A673 (cell line): ENCODE data around the gene MGA. TPM values are rescaled to one million over a fixed set of nuclear protein-coding genes. Genes with fewer than 3 reads are reported as not detected.

Experiments
- BruUV-seq: library from RNA; stranded (reverse); fragments of 400-500 nt; replicated peaks from 2 replicates; lab custom pipeline; 2021; lab: Mats Ljungman, UMichigan
- CTCF ChIA-PET: fragments of 300-600 bp; sonication (Branson Sonifier 250); formaldehyde crosslinking; loops from one replicate; lab custom pipeline; 2022; ENCODE audit warnings: antibody characterized with exemption; lab: Charles Lee
- POLR2A ChIA-PET: fragments of 300-600 bp; sonication (Branson Sonifier 250); formaldehyde crosslinking; loops from one replicate; lab custom pipeline; 2022; ENCODE audit warnings: antibody characterized with exemption; ENCODE audit not compliant: low non-redundant PET; lab: Charles Lee
- DNase-seq: peaks from one replicate; pipeline ENCODE4 v3.0.0-alpha.2; 2015; ENCODE audit warnings: low spot score
- H3K27ac ChIP-seq: fragments of 200-600 bp; sonication (generic); 2 replicates; pipeline ENCODE4 v1.5.1; 2016; ENCODE audit warnings: mixed run types, low read depth, mild to moderate bottlenecking, mixed read lengths, antibody characterized with exemption, low read length; ENCODE audit not compliant: poor library complexity, severe bottlenecking
- H3K27me3 ChIP-seq: fragments of 200-600 bp; sonication (generic); replicated peaks from 2 replicates; pipeline ENCODE4 v1.6.1; 2017; ENCODE audit warnings: mixed run types, low read depth, mild to moderate bottlenecking, mixed read lengths, antibody characterized with exemption, low read length; ENCODE audit not compliant: insufficient read depth, poor library complexity
- H3K36me3 ChIP-seq: fragments of 200-600 bp; sonication (generic); 2 replicates; pipeline ENCODE4 v1.6.1; 2016; ENCODE audit warnings: mixed run types, mild to moderate bottlenecking, mixed read lengths, antibody characterized with exemption, low read length; ENCODE audit not compliant: insufficient read depth, poor library complexity, severe bottlenecking
- H3K4me1 ChIP-seq: fragments of 200-600 bp; sonication (generic); 2 replicates; pipeline ENCODE4 v1.6.1; 2017; ENCODE audit warnings: mixed run types, mild to moderate bottlenecking, mixed read lengths, antibody characterized with exemption, low read length; ENCODE audit not compliant: insufficient read depth, poor library complexity, severe bottlenecking
- H3K4me3 ChIP-seq: fragments of 200-600 bp; sonication (generic); 2 replicates; pipeline ENCODE4 v1.5.1; 2016; ENCODE audit warnings: low read depth, mixed run types, mild to moderate bottlenecking, mixed read lengths, low read length; ENCODE audit not compliant: poor library complexity, severe bottlenecking
- H3K9me3 ChIP-seq: fragments of 200-600 bp; sonication (generic); 2 replicates; pipeline ENCODE4 v1.6.1; 2016; ENCODE audit warnings: mixed run types, low read depth, mild to moderate bottlenecking, mixed read lengths, antibody characterized with exemption, low read length; ENCODE audit not compliant: poor library complexity, severe bottlenecking
- EZH2 ChIP-seq: fragments of 200-600 bp; sonication (generic); IDR thresholded peaks from 2 replicates; pipeline ENCODE4 v1.6.1; 2017; ENCODE audit warnings: borderline replicate concordance, low read depth, mild to moderate bottlenecking, mixed read lengths, antibody characterized with exemption, low read length; ENCODE audit not compliant: poor library complexity, severe bottlenecking
- intact Hi-C: fragments of 100-400 bp; cut with micrococcal nuclease; formaldehyde crosslinking; loops from one replicate; pipeline ENCODE4 v1.10.0; 2022; ENCODE audit not compliant: unreplicated experiment
- total RNA-seq: library from RNA; stranded (reverse); gene quantifications from 2 replicates; pipeline ENCODE4 v1.2.3, GENCODE V29; 2021
- TF ChIP-seq, protein P1 (sequence below): fragments of 300-800, 200-600 bp; sonication (generic); conservative IDR thresholded peaks from 2 replicates; pipeline ENCODE4 v1.5.1; 2017; ENCODE audit warnings: low read depth, mild to moderate bottlenecking, antibody characterized with exemption, low read length, moderate library complexity, mixed read lengths

The MGA gene
- total RNA-seq, 1 experiment from 2014 or later = 49.3 TPM

GRCh38 chr15:41797201-41797944 lies 137.2 kb downstream of the MGA start:
- CTCF ChIA-PET = interaction anchor here (0.7 kb wide), 1 partner anchor 331 kb away, joined by 4 read pairs; no protein-coding TSS in a partner anchor

GRCh38 chr15:41798607-41799487 lies 138.6 kb downstream of the MGA start:
- no TSS peak for BruUV-seq
- H3K27me3 ChIP-seq = no peaks in the 10 kb centered on the region
- peaks cover 24% of the 10 kb centered on the region for H3K4me1 ChIP-seq
- CTCF ChIA-PET = no interaction called here
- no peak overlapping the region for H3K4me3 ChIP-seq
- H3K9me3 ChIP-seq = no peaks in the 10 kb centered on the region
- TF ChIP-seq EZH2 = no peak
- TF ChIP-seq, protein P1, sequence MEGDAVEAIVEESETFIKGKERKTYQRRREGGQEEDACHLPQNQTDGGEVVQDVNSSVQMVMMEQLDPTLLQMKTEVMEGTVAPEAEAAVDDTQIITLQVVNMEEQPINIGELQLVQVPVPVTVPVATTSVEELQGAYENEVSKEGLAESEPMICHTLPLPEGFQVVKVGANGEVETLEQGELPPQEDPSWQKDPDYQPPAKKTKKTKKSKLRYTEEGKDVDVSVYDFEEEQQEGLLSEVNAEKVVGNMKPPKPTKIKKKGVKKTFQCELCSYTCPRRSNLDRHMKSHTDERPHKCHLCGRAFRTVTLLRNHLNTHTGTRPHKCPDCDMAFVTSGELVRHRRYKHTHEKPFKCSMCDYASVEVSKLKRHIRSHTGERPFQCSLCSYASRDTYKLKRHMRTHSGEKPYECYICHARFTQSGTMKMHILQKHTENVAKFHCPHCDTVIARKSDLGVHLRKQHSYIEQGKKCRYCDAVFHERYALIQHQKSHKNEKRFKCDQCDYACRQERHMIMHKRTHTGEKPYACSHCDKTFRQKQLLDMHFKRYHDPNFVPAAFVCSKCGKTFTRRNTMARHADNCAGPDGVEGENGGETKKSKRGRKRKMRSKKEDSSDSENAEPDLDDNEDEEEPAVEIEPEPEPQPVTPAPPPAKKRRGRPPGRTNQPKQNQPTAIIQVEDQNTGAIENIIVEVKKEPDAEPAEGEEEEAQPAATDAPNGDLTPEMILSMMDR = no peak
- no peak overlapping the region for H3K27ac ChIP-seq
- no peak for DNase-seq
- intact Hi-C loops = no loop called here
- POLR2A ChIA-PET = no interaction called here
- peaks cover 2% of the 10 kb centered on the region for H3K36me3 ChIP-seq

More at GRCh38 chr15:41797201-41797944, 137.2 kb downstream of the MGA start:
- H3K36me3 ChIP-seq = peaks cover 2% of the 10 kb centered on the region
- H3K4me3 ChIP-seq = no peak overlapping the region
- H3K4me1 ChIP-seq = peaks cover 26% of the 10 kb centered on the region
- no peaks in the 10 kb centered on the region for H3K27me3 ChIP-seq
- no TSS peak for BruUV-seq
- TF ChIP-seq, protein P1 = no peak
- TF ChIP-seq EZH2 = no peak
- intact Hi-C loops = no loop called here
- peak; percentile 22 for DNase-seq
- H3K9me3 ChIP-seq = no peaks in the 10 kb centered on the region
- peak overlapping the region; percentile 52 for H3K27ac ChIP-seq
- POLR2A ChIA-PET = no interaction called here

GRCh38 chr15:41799488-41799805 lies 139.2 kb downstream of the MGA start:
- Histone ChIP-seq H3K9me3 (no peaks in the 10 kb centered on the region), H3K4me3 (no peak overlapping the region), H3K36me3 (peaks cover 2% of the 10 kb centered on the region), H3K27me3 (no peaks in the 10 kb centered on the region), H3K27ac (no peak overlapping the region), H3K4me1 (peaks cover 24% of the 10 kb centered on the region)
- ChIA-PET CTCF (no interaction called here), POLR2A (no interaction called here)
- no peak for DNase-seq
- TF ChIP-seq, protein P1 = no peak
- no peak for TF ChIP-seq EZH2
- intact Hi-C loops = no loop called here
- BruUV-seq = no TSS peak
